Stimulated activated CD8-positive, alpha-beta memory T cell treated with anti-CD3 and anti-CD28 coated beads, Interleukin-12 subunit alpha, Interleukin-12 subunit beta, amount 100 ng/mL, for 24 hours (primary cell): ENCODE results near the gene UPF1.
"Not testable (repeated sequence)": the region's sequence is repeated elsewhere in the genome, so short reads cannot be mapped to it uniquely, and the experiment has no call there.

ENCODE experiments used
- DNase-seq: peaks from one replicate; pipeline ENCODE4 v3.0.0-alpha.2; 2020; ENCODE audit errors: extremely low read depth

UPF1 gene

DNA sequence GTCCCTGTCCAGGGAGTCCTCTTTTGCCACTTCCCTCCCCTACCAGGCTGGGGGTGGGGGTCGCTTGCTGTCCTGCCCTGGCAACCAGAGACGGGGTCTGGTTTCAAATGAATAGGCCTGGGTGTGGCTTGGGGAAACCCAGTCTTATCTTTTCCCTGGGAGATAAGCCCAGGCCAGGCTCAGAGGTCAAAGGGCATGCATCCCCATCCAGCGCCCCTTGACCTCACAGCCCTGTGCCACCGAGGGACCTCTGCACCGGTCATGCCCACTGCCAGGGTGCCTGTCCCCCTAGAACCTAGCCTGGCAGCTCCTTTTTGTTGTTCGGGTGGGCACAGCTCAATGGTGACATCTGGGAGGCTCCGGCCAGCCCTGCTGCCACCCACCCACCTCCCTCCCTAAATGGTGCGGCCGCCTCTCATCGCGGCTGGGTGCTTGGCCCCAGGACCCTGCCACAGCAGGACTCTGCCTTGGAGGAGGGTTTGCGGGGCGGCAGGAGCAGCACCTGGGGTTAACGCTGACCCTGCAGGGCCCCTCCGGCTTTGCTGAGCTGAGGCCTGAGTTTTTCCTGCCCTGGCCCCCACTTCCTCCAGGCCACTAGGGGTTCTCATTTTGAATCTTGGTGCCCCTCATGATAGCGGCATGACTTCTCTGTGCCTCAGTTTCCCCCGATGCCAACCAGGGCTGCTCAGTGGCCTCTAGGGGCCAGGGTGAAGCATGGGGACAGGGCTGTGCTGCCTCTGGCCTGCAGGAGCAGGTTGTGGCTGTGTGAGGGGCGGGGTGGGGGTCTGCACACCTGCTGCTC is 67.0 kb downstream of the UPF1 start:
- no peak for DNase-seq

DNA sequence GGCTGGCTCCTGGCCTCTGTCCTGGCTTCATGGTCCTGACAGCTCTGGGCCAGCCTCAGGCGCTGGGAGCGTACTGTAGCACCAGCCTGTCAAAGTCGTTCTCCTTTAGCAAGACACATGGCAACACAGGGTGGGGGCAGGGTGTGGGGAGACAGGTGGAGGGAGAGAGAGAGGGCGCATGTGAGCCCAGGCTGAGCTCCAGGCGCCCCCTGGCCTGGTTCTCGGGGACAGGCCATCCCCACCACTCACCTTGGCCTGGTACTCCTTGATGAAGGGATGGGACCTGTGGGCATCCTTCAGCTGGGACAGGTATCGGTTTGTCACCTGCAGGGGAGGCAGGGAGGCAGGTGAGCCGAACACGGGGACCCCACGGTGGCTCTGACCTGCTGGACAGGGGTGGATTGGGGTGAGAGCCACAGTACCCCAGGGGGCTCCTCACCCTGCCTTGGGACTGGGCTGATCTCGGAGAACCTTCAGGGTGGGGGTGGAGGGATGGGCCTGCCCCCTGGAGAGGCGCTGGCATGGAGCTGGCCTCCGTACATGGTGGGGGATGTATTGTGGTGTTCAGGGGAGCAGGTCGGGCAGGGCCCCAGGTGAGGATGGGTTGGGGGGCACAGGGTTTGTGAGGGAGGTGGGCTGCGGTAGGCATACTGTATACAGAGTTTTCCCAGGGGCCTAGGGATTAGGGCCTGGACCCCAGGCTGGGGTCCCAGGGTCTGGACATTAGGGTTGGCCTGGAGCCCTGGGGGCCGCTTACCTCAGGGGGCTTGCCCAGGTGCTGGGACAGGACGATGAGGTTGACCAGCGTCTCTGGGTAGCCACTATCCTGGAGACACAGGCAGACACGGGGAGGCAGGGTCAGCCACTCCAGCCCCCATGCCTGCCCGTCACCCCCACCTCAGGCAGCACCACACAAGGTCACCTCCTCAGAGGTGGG is 68.1 kb downstream of the UPF1 start:
- no peak for DNase-seq

DNA sequence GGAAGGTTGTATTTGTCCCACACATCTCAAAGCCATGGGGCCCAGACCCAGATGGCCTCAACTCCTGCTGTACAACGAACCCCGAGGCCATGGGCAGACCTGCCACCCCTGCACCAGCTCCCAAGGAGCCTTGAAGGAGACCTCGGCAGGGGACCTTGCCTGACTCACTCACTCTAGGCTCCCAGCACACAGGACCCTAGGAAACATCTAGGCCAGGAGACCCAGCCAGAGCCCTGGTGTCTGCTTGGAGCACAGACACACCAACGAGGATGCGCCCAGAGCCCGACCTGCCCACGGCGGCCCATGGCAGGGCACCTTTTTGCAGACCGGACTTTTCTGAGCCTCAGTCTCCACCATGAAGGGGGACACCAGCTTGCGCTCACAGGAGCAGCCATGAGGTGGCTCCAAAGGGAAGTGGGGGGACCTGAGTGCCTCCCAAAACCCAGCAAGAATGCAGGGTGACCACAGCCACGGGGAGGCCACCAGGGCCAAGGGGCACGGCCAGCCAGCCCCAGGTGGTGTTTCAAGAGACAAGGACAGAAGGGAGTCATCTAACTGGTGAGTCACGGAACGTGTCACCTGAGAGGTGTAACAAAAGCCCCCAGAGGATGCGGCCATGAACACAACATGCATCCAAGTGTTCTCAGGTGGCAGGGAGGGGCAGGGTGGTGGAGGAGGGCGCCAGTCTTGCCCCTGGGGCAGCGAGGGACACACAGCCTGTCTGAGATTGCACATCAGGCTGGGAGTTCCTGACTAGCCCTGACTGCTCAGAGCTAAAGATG is 69.1 kb downstream of the UPF1 start:
- DNase-seq: no peak

DNA sequence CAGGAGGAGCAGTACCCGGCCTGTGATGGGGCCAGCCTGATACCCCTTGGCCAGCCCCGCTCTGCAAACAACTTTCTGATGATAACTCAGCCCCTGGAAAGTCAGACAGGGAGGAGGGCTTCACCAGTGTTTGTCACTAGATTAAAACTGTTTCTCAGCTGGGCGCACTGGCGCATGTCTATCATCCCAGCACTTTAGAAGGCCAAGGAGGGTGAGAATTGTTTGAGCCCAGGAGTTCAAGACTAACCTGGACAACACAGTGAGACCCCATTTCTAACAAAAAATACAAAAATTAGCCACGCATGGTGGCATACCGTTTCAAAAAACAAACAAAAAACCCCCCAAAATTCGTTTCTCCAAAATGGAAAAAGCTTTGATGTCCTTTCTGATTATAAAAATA is 69.7 kb downstream of the UPF1 start:
- DNase-seq: no peak

DNA sequence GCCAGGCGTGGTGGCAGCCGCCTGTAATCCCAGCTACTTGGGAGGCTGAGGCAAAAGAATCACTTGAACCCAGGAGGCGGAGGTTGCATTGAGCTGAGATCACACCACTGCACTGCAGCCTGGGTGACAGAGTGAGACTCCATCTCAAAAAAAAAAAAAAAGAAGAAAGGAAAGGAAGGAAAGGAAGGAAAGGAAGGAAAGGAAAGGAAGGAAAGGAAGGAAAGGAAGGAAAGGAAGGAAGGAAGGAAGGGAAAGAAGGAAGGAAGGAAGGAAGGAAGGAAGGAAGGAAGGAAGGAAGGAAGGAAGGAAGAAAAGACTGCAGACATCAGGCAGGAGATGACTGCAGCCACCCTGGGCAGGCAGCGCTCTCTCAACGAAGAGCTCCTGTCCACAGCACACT is 70.8 kb downstream of the UPF1 start:
- not testable (repeated sequence) for DNase-seq

DNA sequence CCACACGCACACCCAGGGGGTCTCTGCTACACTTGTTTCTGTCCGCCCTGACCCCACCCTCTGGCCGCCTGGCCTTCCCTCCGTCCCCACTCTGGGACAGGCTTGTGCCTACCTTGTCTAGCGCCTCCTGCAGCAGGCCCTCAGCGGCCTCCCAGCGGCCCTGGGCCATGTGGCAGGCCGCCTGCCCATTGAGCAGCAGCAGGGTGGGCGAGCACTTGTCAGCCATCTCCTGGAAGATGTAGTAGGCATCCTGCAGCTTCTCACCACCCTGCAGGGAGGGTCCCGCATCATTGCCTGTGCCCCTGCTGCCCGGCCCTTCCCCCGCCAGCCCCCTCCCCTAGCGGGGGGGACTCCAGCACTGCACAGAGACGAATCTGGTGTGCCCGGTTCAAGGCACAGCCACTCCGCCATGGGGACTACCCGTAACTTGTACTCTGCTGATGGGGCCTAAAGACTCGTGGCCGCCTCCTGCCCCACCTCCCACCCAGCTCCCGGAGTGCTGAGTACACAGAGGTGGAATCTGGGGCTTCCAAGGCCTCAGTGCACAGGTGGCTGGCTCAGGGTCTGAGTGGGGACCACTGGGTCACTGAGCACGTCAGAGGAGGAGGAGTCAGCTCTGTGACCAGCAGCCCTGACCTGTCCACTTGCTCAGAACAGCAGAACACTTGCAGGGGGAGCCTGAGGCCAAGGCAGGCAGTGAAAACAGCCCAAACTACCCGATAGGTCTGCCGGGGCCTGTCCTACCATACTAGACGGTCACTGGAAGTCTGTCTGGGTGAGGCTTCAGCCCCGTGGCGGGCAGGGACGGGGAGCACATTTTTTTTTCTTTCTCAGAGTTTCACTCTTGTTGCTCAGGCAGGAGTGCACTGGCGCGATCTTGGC is 71.6 kb downstream of the UPF1 start:
- no peak for DNase-seq

DNA sequence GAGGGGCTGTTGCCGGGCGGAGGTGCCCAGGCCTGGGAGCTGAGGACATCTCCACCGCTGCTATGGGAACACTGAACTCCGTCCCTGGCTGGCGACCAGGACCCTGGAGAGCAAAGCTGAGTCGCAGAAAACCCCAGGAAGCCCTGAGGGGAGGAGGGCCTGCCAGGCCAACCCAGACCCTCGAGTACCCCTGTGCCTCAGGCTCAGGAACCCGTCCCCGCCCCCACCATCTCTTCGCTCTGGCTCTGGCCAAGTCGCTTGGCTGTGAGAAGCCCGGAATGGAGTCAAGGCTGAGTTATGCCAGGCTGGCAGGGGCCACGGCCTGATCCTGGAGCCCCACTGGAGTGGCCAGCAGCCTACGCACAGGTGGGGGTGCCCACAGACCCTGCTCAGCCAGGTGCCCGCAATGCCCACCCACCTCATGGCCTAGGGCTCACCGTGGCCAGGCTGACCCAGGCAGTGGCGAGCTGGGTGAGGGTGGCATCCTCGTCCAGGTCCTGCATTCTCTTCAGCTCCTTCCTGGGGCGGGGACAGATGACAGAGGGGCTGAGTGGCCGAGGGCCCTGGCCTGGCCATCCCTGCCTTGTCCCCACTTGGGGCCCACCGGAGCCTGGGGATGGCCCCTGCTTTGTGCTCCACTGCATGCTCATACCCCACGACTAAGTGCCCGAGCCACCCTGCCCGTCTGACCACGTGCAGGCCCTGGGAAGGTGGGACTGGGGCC is 72.7 kb downstream of the UPF1 start:
- DNase-seq: no peak

DNA sequence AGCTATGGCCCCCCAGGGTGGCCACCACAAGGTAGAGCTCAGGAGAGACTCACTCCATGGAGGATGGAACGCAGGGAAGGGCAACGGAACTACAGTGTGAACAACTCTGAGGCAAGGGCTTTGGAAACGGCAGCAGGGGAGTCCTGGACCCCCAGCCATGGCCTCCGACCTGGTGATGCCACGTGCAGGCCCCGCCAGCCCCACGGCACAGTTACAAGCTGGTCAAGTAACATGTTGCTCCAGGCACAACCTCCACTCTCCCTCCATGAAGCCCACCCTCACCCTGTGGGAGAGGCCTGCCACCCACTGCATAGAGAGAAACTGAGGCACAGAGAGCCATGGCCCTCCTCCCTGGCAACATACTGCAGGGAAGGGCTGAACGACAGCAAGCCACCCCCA is 73.3 kb downstream of the UPF1 start:
- DNase-seq: no peak

DNA sequence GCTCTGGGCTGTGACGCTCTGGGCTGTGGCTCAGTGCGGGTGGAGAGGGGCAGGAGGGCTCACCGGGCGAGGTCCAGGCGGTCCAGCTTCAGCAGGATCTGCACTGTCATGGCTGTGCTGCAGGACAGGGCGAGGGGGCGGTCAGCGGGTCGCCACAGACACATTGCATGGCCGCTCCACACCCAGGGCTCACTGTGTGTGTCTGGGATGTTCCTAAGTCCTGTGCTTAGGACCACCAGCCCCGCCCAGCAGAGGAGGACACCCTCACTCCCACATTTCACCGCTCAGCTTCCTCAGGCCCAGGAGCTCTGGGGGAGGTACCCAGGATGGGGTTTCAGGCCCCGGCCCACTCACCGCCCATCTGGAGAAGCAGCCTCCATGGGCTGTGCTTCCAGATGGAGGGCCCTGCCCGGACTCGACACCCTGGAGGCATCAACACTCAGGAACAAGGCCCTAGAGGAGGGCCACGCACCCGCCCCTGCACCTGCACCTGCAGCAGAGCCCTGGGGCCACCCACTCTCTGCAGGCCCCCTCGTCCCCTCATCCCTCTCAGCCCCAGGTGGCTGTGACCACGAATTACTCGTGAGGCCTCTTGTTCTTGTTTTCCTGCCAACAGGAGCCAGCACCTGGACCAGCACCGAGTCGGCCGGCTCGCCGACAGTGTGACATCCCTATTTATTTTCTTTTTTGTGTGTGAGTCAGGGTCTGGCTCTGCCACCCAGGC is 73.9 kb downstream of the UPF1 start:
- DNase-seq: no peak

DNA sequence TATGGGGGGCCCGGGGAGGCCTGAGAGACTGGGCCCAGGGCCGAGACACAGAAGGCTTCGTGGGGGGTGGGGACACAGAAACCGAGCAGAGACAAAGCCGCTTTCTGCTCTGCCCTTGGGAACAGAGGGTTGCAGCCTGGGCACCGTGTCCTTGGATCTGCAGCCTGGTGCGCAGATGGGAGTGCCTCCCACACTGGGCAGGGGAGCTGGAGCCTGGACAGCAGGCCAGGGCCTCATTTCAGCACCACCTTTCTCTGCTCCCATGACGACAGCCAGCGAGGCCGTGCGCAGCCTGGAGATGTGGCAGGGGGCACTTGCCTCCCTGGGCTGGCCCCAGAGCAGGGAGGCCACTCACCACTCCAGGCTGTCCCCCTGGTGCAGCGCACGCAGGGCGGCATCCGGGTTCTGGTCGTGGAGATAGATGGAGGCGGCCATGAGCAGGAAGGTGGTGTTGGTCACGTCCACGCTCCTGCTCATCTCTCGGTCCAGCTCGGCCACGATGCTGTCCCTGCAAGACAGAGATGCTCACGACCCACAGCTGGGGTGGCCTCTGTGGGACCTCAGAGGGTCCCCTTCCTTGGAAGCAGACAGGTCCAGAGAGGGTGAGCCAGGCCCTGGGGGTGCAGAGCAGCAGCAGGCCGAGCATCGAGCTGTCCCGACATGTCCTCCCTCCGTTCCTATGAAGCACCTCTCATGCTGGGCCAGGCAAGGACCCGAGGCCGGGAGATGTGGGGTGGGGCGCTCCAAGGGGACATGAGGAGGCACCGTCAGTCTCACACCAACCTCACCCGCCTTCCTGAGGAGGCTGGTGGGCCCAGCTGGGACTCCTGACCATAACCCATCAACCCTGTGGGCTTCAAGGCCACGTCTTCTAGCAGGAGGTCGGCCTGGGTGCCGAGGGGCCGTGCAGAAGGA is 75.1 kb downstream of the UPF1 start:
- DNase-seq: no peak

DNA sequence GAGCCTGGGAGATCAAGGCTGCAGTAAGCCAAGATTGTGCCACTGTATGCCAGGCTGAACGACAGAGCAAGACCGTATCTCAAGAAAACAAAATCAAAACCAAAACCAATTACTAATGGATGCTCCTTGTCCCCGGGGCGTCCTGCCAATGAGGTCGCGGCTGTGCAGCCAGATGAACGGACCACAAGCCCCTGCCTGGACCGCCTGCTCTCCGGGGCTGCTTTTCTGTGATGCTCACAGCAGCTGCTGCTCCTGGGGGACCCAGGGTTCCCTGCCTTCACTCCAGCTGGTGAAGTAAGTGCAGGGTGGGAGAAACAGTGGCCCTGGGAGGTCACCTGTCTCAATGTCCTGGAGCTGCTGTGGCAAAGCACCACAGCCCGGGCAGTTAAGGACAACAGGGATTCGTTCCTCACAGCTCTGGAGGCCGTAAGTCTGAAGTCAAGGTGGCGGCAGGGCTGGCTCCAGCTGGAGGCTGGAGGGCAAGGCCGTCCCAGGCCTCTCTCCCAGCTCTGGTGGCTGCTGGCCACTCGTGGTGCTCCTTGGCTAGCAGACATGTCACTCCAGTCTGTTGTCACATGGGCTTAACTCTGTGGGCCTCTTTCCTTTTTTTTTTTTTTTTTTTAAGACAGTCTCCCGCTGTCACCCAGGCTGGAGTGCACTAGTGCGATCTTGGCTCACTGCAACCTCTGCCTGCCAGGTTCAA is 77.3 kb downstream of the UPF1 start:
- no peak for DNase-seq

DNA sequence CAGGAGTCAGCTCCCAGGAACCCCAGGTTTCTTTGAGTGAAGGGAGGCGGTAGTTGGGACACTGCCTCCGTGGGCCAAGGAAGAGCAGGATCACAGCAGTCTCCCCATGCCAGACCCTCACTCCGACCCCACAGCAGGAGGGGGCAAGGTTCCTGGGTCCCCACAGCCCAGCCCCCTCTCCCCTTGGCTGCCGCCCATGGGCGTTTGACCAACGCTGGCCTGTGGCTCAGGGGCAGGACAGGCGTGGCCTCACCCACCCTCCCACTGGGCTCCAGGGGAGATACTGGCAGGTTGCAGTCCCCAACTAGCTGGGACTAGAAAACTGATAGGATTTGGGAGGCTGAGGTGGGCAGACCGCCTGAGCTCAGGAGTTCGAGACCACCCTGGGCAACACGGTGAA is 78.3 kb downstream of the UPF1 start:
- no peak for DNase-seq

DNA sequence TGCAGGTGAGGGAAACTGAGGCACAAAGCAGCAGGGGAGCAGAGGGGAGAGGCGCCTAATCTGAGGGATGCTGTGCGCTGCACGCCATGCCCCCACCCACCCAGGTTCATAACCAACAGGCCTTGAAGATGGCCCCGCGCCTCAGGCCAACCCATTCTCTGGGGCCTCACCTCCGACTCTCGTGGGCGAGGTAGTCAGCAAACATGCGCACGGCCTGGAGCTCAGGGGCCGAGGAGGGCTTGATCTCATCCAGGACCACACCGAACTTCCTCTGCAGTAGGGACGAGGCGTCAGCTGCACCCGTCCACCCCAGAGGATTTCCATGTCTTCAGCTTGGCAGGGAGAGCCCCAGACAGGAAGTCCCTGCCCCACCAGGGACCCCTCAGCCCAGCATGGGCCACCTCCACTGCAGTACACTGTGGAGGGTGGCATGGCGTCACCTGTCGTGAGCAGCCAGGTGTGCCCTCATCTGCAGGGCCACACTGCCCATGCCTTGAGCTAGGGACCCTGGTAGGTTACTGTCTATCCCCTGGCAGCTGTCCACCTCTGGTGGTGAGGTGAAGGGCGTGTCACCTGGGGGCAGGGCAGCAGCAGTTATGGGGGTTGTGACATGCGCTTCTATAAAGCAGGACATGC is 79.2 kb downstream of the UPF1 start:
- no peak for DNase-seq

DNA sequence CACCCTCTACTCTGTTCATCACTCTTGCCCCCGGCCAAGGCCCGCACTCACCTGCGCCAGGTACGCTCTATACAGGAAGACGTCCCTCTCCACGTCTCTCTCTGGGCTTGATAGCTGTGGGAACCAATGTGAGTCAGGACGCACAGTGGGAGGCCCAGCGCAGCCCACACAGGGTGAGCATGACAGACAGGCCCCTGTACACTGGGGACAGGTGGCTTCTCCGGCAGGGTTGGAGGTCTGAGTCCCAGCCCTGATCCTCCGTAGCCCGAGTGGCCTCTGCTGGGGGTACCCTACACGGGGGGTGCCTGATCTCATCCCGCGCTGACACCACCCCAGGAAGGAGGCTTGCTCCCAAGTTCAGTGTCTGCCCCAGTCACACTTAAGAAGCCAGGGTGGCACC is 81.2 kb downstream of the UPF1 start:
- no peak for DNase-seq

DNA sequence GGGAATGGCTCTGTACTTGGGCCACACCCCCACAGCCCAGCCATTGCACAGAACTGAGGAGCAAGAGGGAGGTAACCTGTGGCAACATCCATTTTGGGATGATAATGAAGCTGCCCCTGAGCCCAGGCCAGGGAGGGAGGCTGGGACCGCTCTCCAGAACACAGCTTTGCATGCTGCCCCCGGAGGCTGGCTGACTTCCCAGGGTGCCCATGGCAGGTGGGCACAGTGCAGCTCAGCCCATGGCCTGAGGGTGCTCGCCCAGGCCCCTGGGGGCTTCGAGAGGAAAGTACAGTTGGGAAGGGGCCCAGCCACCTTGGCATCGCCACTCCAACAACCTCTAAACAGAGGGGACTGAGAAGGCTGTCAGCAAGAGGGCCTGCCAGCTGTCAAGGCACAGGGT is 81.7 kb downstream of the UPF1 start:
- DNase-seq: no peak

DNA sequence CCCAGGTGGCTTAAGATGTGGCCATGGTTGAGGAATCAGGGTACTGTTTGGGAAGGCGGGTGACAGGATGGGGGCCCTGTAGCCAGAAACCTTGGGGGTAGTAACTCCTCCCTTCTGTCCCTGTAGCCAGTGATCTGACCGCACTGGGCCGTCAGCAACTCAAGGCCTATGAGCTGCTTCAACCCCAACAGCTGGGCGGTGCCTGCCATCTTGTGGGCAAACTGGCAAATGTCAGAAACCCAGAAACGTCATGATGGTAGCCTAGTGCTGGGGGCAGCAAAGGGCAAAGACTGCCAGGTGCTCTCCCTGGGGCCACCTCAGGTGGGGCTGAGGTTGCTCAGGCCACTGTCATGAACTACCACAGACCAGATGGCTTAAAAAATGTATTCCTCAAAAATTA is 83.9 kb downstream of the UPF1 start:
- DNase-seq: no peak

DNA sequence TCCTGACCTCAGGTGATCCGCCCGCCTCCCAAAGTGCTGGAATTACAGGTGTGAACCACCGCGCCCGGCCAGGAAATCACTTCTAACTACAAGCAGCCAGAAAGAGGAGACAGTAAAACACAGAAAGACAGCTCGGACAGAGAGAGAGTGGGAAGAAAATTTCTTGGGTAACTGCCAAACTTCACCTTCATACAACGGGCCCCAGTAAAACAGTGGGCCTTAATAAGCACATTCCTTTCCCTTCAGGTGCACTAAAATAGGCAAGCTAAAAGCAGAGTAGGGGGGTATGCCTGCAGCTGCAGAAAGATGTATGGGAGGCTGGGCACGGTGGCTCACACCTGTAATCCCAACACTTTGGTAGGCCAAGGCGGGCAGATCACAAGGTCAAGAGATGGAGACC is 85.8 kb downstream of the UPF1 start:
- not testable (repeated sequence) for DNase-seq
